NCI-H1694 treated with DMSO at 0.1 percent for 48 hours (cell line): ENCODE data around the gene RTN4RL2.
A peak's percentile ranks its signal among the peaks of the same experiment; 100 is the strongest.

Experiments used
- DNase-seq: peaks from one replicate; lab custom pipeline; 2025; lab: John Stamatoyannopoulos, UW

Gene RTN4RL2

GRCh38 chr11:57460022-57460757 lies at the start of gene RTN4RL2:
TSS of gene RTN4RL2 (plus strand) at chr11:57460528. CDS start at chr11:57460866, 338 bp downstream.
- peak; percentile 54 for DNase-seq

GRCh38 chr11:57413681-57414080 lies 46.6 kb upstream of the RTN4RL2 start:
- DNase-seq = no peak

GRCh38 chr11:57414612-57415212 lies 45.6 kb upstream of the RTN4RL2 start:
- DNase-seq = no peak

GRCh38 chr11:57416436-57416835 lies 43.9 kb upstream of the RTN4RL2 start:
- no peak for DNase-seq

- no peak for DNase-seq
Observed at GRCh38 chr11:57417056-57417455, 43.3 kb upstream of the RTN4RL2 start.

- no peak for DNase-seq
Observed at GRCh38 chr11:57418131-57418530, 42.2 kb upstream of the RTN4RL2 start.

GRCh38 chr11:57419146-57419545 lies 41.2 kb upstream of the RTN4RL2 start:
- no peak for DNase-seq

- DNase-seq = no peak
Observed at GRCh38 chr11:57421066-57421465, 39.3 kb upstream of the RTN4RL2 start.

GRCh38 chr11:57421805-57422204 lies 38.5 kb upstream of the RTN4RL2 start:
- no peak for DNase-seq

GRCh38 chr11:57422669-57423068 lies 37.7 kb upstream of the RTN4RL2 start:
- DNase-seq = no peak

GRCh38 chr11:57424137-57424791 lies 36.1 kb upstream of the RTN4RL2 start:
- DNase-seq = no peak

GRCh38 chr11:57424792-57425564 lies 35.4 kb upstream of the RTN4RL2 start:
- DNase-seq = peak; percentile 8

GRCh38 chr11:57425565-57426438 lies 34.5 kb upstream of the RTN4RL2 start:
- no peak for DNase-seq

- DNase-seq = no peak
Observed at GRCh38 chr11:57426439-57426928, 33.8 kb upstream of the RTN4RL2 start.

GRCh38 chr11:57426929-57427726 lies 33.2 kb upstream of the RTN4RL2 start, which contains the start of gene SLC43A3:
TSS of gene SLC43A3 (minus strand) at chr11:57427121. CDS start at chr11:57426172, 949 bp downstream.
- no peak for DNase-seq

- no peak for DNase-seq
Observed at GRCh38 chr11:57427727-57428082, 32.6 kb upstream of the RTN4RL2 start.

GRCh38 chr11:57428643-57429042 lies 31.7 kb upstream of the RTN4RL2 start:
- DNase-seq = no peak

- no peak for DNase-seq
Observed at GRCh38 chr11:57429946-57430345, 30.4 kb upstream of the RTN4RL2 start.

- DNase-seq = no peak
Observed at GRCh38 chr11:57430952-57431351, 29.4 kb upstream of the RTN4RL2 start.

- DNase-seq = no peak
Observed at GRCh38 chr11:57432149-57432561, 28.2 kb upstream of the RTN4RL2 start.
